Spleen (tissue), 11 donors: ENCODE results near the gene GABBR2. TPM values are rescaled to one million over a fixed set of nuclear protein-coding genes. Genes with fewer than 3 reads are reported as not detected.

Experiments
- DNase-seq: peaks from one replicate; pipeline ENCODE4 v3.0.0-alpha.2; 2020
- H3K27ac ChIP-seq, 8 donors: fragments of 200-600 bp; sonication (generic) in 7 of 8; 1 replicate in 4 of 8; 2 replicates in 4 of 8; pipeline versions ENCODE4 v1.5.0 to v1.8.0; 2016 to 2021; ENCODE audit warnings: inconsistent platforms in 4 of 8, mild to moderate bottlenecking in 4 of 8, moderate library complexity in 1 of 8
- H3K27me3 ChIP-seq, 7 donors: fragments of 200-600 bp; sonication (generic) in 6 of 7; replicated peaks in 1 of 7; 1 replicate in 4 of 7; 2 replicates in 3 of 7; pipeline versions ENCODE4 v1.5.0 to v1.8.0; 2016 to 2021; ENCODE audit warnings: inconsistent platforms in 3 of 7, mild to moderate bottlenecking in 1 of 7
- H3K36me3 ChIP-seq, 6 donors: fragments of 200-600 bp; sonication (generic) in 5 of 6; 1 replicate in 4 of 6; 2 replicates in 2 of 6; pipeline versions ENCODE4 v1.5.0 to v1.8.0; 2016 to 2021; ENCODE audit warnings: inconsistent platforms in 2 of 6
- H3K4me1 ChIP-seq, 6 donors: fragments of 200-600 bp; sonication (generic) in 5 of 6; 1 replicate in 3 of 6; 2 replicates in 3 of 6; pipeline versions ENCODE4 v1.5.0 to v1.8.0; 2016 to 2021; ENCODE audit warnings: inconsistent platforms in 3 of 6
- H3K4me3 ChIP-seq, 8 donors: fragments of 200-600 bp; sonication (generic) in 7 of 8; 1 replicate in 4 of 8; 2 replicates in 4 of 8; pipeline versions ENCODE4 v1.5.0 to v1.8.0; 2016 to 2021; ENCODE audit warnings: inconsistent platforms in 4 of 8, mild to moderate bottlenecking in 4 of 8, moderate library complexity in 2 of 8
- H3K9me3 ChIP-seq, 8 donors: fragments of 200-600 bp; sonication (generic) in 7 of 8; 1 replicate in 4 of 8; 2 replicates in 4 of 8; pipeline versions ENCODE4 v1.5.0 to v1.8.0; 2016 to 2021; ENCODE audit warnings: inconsistent platforms in 4 of 8
- POLR2A ChIP-seq, 3 donors: fragments of 450-650 bp; IDR thresholded peaks; one replicate each; pipeline ENCODE4 v1.5.1; 2017; ENCODE audit warnings: antibody characterized with exemption in 3 of 3, mild to moderate bottlenecking in 1 of 3
- POLR2AphosphoS5 ChIP-seq, 3 donors: sonication (generic); formaldehyde crosslinking; IDR thresholded peaks; one replicate each; pipeline ENCODE4 v1.5.1; 2017; ENCODE audit warnings: antibody characterized with exemption in 3 of 3
- WGBS, 5 donors: extraction: QIAGEN DNeasy Blood & Tissue Kit in 3 of 5; methylation state at CpG; one replicate each; pipeline versions ENCODE4 v1.1.5 to v1.1.7; 2013 to 2018; 5-methylcytosine and 5-hydroxymethylcytosine counted together
- intact Hi-C: fragments of 100-400 bp; cut with DNase I; formaldehyde crosslinking; loops from one replicate; pipeline ENCODE4 v1.15.0; 2023; ENCODE audit warnings: low total_unique reads
- polyA plus RNA-seq, 3 donors: library from polyadenylated mRNA; stranded (reverse); fragments of 200-250 nt; gene quantifications; one replicate each; pipeline ENCODE4 v1.2.1, GENCODE V29; 2013
- total RNA-seq, 7 donors: library from RNA; depleted of rRNA in 3 of 7; stranded (reverse); fragments of >200 nt in 3 of 7; fragmentation: NEBNext Ultra II Directional in 4 of 7; extraction: Animal tissue kit (Norgen Biotek cat#: 25700) in 4 of 7; gene quantifications; one replicate each; pipeline versions ENCODE4 v1.1.0 to v1.2.1, GENCODE V29; 2016 to 2021
- TF ChIP-seq, protein P1 (sequence below), 11 experiments: fragments of 200-600 bp in 7 of 11; fragments of 450-650 bp in 4 of 11; sonication (generic) in 4 of 11; IDR thresholded peaks in 8 of 11; conservative IDR thresholded peaks in 3 of 11; 1 replicate in 7 of 11; 2 replicates in 4 of 11; pipeline versions ENCODE4 v1.4.0 to v1.8.0; 2016 to 2021; ENCODE audit warnings: antibody characterized with exemption in 11 of 11, inconsistent platforms in 4 of 11, mild to moderate bottlenecking in 1 of 11
- donor health status: healthy with polysubstance abuse.
- donor health status: DM: no; HTN: no; CAD: no; lungs with moderate emphysema.
- donor health status: DM: no; HTN: no; CAD: no.
- donor health status: Bipolar disorder and iron deficiency.
- donor health status: healthy.
- donor health status: DM: no; HTN: no; CAD: no.
- donor health status: DM: yes; HTN: yes; CAD: no.

The GABBR2 gene
- total and polyA plus RNA-seq, 10 donors, result 0.03 to 0.32 (median 0.07) TPM; not detected in 7

DNA sequence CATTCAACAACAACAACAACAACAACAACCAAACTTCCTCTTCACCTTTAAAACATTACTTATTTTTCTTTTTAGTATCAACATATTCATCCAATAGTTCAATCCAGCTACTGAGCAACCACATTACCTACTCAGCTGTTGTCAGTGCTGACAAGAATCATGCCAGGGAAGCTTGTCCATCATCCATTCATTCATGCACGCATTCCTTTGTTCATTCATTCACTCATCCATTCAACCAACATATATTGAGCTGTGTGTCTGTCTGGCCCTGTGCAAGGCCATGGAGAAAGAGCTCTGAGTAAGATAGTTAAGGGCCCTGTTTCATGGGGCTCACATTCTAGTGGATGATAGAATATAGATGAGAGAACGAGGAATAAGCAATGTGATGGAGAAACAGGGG lies 373.1 kb downstream of the GABBR2 start:
- Histone ChIP-seq H3K4me3 (no peak overlapping the region), H3K27ac (no peak overlapping the region), H3K4me1 (peaks cover under 1 to 13% (median 6%) of the 10 kb centered on the region in 6 donors), H3K27me3 (peaks cover 0 to 26% (median 0%) of the 10 kb centered on the region in 7 donors), H3K9me3 (peaks cover 0 to 6% (median 0%) of the 10 kb centered on the region in 8 donors), H3K36me3 (no peaks in the 10 kb centered on the region)
- WGBS, 5 donors, result 80 to 96% (median 88%) methylated on average over 2 of the region's 2 CpGs
- TF ChIP-seq POLR2A (IDR thresholded peaks at IDR 0.05) (no peak), POLR2AphosphoS5 (IDR thresholded peaks at IDR 0.05) (no peak)
- TF ChIP-seq, protein P1, sequence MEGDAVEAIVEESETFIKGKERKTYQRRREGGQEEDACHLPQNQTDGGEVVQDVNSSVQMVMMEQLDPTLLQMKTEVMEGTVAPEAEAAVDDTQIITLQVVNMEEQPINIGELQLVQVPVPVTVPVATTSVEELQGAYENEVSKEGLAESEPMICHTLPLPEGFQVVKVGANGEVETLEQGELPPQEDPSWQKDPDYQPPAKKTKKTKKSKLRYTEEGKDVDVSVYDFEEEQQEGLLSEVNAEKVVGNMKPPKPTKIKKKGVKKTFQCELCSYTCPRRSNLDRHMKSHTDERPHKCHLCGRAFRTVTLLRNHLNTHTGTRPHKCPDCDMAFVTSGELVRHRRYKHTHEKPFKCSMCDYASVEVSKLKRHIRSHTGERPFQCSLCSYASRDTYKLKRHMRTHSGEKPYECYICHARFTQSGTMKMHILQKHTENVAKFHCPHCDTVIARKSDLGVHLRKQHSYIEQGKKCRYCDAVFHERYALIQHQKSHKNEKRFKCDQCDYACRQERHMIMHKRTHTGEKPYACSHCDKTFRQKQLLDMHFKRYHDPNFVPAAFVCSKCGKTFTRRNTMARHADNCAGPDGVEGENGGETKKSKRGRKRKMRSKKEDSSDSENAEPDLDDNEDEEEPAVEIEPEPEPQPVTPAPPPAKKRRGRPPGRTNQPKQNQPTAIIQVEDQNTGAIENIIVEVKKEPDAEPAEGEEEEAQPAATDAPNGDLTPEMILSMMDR (IDR thresholded peaks at IDR 0.05 in 8 of 11, conservative IDR thresholded peaks at IDR 0.05 in 3 of 11), result no peak
- intact Hi-C loops, result no loop called here
- no peak for DNase-seq

DNA sequence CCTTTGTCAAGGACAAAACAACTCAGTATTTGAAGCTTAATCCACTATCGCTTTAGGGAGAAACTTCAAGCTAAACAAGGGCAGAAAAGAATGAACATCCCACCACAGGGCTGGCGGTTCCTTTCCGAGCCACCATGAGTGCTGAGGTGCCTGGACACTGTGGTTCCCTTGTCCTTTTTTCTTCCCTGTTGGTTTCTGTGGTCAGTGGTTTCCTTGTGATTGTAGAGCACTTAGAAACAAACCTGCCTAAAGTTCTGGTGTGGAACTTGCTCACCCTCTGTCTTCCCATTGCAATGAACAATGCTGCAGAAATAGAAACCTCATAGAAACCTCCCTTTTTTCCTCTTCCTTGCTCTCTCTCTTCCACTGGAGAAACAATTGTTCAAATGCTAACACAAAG lies 373.9 kb downstream of the GABBR2 start:
- Histone ChIP-seq H3K9me3 (peaks cover 0 to 2% (median 0%) of the 10 kb centered on the region in 8 donors), H3K4me3 (no peak overlapping the region), H3K27me3 (peaks cover 0 to 34% (median 0%) of the 10 kb centered on the region in 7 donors), H3K4me1 (peaks cover 0 to 13% (median 6%) of the 10 kb centered on the region in 6 donors), H3K27ac (no peak overlapping the region), H3K36me3 (no peaks in the 10 kb centered on the region)
- WGBS, 5 donors, result 55 to 78% (median 72%) methylated on average over 3 of the region's 3 CpGs
- DNase-seq, result peak; percentile 7
- TF ChIP-seq POLR2AphosphoS5 (IDR thresholded peaks at IDR 0.05) (no peak), POLR2A (IDR thresholded peaks at IDR 0.05) (no peak)
- TF ChIP-seq, protein P1 (IDR thresholded peaks at IDR 0.05 in 8 of 11, conservative IDR thresholded peaks at IDR 0.05 in 3 of 11), result no peak
- intact Hi-C loops, result no loop called here

DNA sequence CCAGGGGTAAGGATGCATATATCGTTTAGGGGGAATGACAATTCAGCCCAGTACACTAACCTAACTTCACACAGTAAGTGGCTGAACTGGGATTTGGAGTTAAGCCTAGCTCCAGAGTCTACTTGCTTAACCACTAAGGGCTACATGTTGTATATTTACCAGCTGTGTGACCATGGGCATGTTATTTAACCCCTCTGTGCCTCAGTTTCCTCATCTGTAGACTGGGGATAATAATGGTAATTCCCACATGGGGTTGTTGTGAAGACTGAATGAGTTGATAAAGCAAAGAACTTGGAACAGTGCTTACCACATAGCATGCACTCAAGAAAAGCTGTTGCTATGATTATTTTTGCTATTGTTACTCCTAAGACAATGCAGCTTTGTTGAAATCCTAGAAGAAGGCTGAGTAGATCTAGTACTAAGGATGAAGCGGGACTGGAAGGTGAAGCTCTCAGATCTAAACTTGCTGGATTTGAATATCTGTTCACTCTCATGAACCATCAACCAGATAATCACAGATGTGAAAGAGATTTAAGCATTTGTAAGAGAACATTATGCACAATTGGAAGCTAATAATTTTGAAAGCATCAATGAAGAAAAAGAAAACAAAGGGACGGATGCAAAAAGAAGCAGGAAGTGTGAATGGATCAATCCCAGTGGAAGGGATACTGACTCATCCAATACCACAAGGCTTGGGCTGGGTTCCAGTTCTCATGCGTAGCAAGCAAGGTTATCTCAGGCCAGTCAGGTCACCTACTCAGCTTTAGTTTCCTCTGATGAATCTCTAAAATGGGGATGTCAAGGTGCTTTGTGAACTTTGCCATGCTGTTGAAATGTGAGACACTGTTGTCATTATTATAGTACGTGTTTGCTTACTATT lies 374.8 kb downstream of the GABBR2 start:
- TF ChIP-seq POLR2A (IDR thresholded peaks at IDR 0.05) (no peak), POLR2AphosphoS5 (IDR thresholded peaks at IDR 0.05) (no peak)
- TF ChIP-seq, protein P1 (IDR thresholded peaks at IDR 0.05 in 8 of 11, conservative IDR thresholded peaks at IDR 0.05 in 3 of 11), result no peak
- peaks cover 0 to 13% (median 6%) of the 10 kb centered on the region in 6 donors for H3K4me1 ChIP-seq
- H3K9me3 ChIP-seq, result no peaks in the 10 kb centered on the region
- intact Hi-C loops, result no loop called here
- no peak overlapping the region for H3K4me3 ChIP-seq
- 71 to 80% (median 73%) methylated on average over 5 of the region's 5 CpGs for WGBS, 5 donors
- no peak for DNase-seq
- H3K27me3 ChIP-seq, result peaks cover 0 to 43% (median 0%) of the 10 kb centered on the region in 7 donors
- no peak overlapping the region for H3K27ac ChIP-seq
- no peaks in the 10 kb centered on the region for H3K36me3 ChIP-seq

DNA sequence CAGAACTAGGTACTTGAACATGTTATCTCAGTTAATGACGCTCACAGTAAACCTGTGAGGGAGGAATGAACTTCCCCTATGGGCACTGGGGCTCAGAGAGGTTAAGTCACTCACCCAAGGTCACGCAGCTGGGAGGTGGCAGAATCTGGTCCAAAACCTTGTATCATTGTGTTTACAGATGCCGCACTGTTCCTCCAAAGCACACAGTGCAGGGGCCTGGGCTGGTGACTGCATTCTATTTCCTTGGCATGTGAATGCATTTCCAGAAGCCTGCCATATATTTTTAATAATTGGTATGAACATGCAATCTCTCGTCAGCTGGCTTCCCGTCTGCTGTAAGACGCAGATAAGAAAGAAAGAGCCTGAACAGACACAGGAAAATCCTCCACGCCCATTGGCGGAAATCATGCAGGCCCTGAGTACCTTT lies 376.3 kb downstream of the GABBR2 start:
- Histone ChIP-seq H3K4me1 (peaks cover 0 to 13% (median 6%) of the 10 kb centered on the region in 6 donors), H3K36me3 (no peaks in the 10 kb centered on the region), H3K9me3 (no peaks in the 10 kb centered on the region), H3K4me3 (no peak overlapping the region), H3K27me3 (peaks cover 0 to 42% (median 0%) of the 10 kb centered on the region in 7 donors), H3K27ac (no peak overlapping the region)
- WGBS, 5 donors, result 55 to 69% (median 65%) methylated on average over 8 of the region's 8 CpGs
- DNase-seq, result no peak
- TF ChIP-seq POLR2AphosphoS5 (IDR thresholded peaks at IDR 0.05), result no peak
- TF ChIP-seq, protein P1 (IDR thresholded peaks at IDR 0.05 in 8 of 11, conservative IDR thresholded peaks at IDR 0.05 in 3 of 11), result no peak
- no peak for TF ChIP-seq POLR2A (IDR thresholded peaks at IDR 0.05)
- intact Hi-C loops, result no loop called here
